GM12872 (cell line): Measurements from ENCODE around the gene THEM5.

Experiments
- TF ChIP-seq, protein P1 (sequence below): IDR thresholded peaks from 3 replicates; pipeline ENCODE4 v1.5.1; 2011; ENCODE audit warnings: low read depth, mild to moderate bottlenecking, low read length, moderate library complexity; ENCODE audit not compliant: insufficient read depth

Gene THEM5

DNA sequence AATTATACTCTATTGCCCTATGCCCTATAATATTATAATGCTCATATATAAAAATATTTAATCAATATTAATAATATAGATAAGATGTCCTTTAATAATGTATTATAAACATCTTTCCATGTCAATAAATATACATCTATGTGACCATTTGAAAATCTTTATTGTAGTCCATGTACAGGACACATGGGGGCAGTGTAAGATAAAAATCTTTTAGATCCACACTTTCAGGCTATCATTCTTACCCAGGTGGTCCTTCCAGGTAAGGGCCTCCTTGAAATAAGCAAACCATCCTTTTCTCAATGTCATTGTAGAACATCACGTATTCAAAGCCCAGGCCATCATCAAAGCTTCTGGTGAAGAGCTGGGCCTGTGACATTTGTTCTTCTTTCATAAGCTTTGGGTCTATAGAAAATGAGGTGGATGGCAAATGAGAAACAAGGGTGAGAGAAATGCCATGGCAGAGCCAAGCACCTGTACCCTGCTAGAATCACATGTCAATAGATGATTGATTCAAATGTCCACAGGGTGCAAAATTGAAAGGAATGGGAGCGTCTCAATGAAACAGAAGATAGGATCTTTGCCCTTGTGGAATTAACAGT lies 35.6 kb upstream of the THEM5 start:
- TF ChIP-seq, protein P1, sequence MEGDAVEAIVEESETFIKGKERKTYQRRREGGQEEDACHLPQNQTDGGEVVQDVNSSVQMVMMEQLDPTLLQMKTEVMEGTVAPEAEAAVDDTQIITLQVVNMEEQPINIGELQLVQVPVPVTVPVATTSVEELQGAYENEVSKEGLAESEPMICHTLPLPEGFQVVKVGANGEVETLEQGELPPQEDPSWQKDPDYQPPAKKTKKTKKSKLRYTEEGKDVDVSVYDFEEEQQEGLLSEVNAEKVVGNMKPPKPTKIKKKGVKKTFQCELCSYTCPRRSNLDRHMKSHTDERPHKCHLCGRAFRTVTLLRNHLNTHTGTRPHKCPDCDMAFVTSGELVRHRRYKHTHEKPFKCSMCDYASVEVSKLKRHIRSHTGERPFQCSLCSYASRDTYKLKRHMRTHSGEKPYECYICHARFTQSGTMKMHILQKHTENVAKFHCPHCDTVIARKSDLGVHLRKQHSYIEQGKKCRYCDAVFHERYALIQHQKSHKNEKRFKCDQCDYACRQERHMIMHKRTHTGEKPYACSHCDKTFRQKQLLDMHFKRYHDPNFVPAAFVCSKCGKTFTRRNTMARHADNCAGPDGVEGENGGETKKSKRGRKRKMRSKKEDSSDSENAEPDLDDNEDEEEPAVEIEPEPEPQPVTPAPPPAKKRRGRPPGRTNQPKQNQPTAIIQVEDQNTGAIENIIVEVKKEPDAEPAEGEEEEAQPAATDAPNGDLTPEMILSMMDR = peak; percentile 24; the same call in 1 of the 3 replicates

DNA sequence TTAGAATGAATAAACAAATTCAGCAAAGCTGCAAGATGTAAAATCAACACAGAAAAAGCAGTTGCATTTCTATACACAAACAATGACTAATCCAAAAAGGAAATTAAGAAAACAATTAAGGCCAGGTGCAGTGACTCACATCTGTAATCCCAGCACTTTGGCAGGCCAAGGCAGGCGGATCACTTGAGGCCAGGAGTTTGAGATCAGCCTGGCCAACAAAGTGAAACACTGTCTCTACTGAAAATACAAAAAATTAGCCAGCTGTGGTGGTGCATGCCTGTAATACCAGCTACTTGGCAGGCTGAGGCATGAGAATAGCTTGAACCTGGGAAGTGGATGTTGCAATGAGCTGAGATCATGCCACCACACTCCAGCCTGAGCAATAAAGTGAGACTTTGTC lies 33.5 kb upstream of the THEM5 start:
- TF ChIP-seq, protein P1 = no peak

DNA sequence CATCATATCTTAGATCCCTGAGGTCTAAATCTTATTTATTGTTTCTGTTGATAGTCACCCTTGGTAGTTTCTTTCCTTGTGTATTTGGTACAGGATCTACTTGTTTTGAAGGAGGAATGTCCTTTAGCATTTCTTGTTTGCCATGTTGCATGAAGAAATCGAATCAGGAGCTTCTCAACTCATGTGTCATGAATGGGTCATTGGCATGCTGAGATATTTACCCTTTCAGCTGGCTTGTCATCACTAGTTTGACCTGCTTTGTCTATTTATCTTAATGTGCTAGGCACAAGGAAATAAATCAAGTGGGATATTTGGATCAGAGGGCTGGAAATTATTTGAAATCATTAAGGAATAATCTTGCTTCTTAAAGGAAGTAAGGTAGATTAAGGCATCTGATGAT lies 32.0 kb upstream of the THEM5 start:
- TF ChIP-seq, protein P1 = no peak

DNA sequence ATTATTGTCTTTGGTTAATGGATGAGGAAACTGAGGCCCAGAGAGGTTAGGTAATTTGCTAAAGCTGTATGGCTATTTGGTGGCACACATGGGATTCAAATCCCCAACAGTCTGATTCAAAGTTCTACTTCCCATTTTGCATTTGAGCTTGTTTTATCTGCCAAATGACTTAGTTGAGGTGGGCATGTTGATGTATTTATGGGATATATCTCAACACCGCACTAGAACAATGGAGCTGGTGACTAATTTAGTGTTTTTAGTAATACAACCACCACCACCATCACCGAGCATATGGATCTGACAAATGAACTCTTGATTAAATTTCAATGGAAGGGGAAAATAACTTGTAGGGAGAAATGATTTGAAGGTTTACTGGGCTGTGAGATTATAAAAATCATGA lies 29.0 kb upstream of the THEM5 start:
- TF ChIP-seq, protein P1 = no peak

DNA sequence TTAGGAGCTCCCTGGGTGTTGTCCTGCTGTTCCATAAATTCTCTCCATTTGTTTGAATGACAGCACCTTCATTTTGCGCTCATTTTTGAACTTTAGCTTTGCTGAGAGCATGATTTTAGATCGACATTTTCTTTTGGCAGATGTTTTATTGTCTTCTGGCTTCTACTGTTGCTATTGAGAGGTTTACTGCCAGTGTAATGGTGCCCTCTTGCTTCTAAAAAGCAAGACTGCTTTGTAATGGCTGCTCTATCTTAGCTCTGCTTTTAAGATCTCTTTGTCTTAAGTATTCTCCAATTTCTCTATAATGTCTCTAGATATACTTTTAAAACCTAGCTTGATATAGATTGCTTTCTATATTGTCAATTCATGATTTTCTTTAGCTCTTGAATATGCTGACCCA lies 28.0 kb upstream of the THEM5 start:
- TF ChIP-seq, protein P1 = no peak

DNA sequence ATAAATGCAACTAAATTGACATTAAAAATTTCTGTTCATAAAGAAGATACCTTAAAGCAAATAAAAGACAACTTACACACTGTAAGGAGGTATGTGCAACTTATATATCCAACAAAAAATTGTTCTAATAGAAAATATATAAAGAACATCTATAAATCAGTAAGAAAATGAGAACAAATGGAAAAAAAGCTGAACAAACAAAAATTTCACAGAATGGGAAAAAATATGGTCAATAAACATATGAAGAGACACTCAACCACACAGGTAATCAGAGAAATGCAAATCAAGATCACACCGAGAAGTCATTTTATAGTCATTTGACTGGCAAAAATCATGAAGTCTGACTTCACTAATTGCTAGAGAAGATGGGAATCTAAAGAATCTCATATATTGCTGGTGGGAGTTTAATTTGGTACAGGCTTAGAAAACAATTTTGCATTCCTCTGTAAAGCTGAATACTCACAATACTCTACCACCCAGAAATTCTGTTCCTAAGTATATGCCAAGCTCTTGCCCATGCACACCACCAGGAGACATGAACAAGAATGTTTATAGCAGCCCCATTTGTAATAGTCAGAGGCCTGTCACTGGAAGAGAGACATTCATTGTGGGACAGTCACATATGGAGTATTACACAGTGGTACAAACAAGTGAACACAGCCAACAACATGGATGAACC lies 22.0 kb upstream of the THEM5 start:
- TF ChIP-seq, protein P1 = no peak

DNA sequence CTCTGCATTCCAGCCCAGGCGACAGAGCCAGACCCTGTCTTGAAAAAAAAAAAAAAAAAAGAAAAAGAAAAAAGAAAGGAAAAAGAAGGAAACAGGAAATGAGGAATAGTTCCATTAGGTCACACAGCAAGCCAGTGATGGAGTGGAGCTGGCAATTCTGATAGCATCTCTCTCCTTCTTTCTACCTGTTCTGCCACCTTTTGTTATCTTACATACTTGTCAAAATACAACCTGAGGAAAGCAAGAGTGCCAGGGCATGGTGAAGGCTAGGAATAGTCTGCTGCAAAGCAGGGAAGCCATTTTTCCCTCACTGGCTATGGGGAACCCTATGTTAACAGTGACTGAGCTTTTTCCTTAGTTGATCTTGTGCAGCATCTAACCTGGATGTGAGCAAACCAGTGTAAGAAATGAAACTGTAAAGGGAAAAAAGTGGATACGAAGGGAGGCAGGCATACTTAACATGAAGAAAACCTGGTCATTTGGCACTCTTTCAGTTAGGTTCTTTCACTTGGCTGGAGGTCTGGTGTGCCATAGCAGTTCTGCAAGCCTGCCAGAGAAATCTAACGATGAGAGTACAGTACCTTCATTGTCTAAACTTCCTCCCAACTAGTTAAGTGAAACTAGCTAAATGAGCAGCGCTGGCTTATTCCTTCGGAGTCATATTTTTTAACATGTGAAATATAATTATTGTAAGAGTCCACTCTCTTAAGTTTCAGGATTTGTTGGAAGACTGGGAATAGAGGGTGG lies 17.9 kb upstream of the THEM5 start:
- TF ChIP-seq, protein P1 = no peak
